ENCODE measurements around the gene VWC2. TPM values are rescaled to one million over a fixed set of nuclear protein-coding genes. Genes with fewer than 3 reads are reported as not detected.
"Not testable (repeated sequence)": the region's sequence is repeated elsewhere in the genome, so short reads cannot be mapped to it uniquely, and the experiment has no call there.

Gene VWC2
- total RNA-seq, 4 donors from 2014 or later: 0.13 TPM; not detected in 3

- DNase-seq: no peak
Measured at GRCh38 chr7:49840751-49841405, 67.4 kb downstream of the VWC2 start.

GRCh38 chr7:49845626-49846025 lies 72.2 kb downstream of the VWC2 start:
- TF ChIP-seq CTCF (IDR thresholded peaks at IDR 0.05): no peak
- no peak for TF ChIP-seq POLR2A (IDR thresholded peaks at IDR 0.05)

More at GRCh38 chr7:49840751-49841405, 67.4 kb downstream of the VWC2 start:
- no peak overlapping the region for H3K4me3 ChIP-seq
- H3K36me3 ChIP-seq: no peaks in the 10 kb centered on the region
- TF ChIP-seq POLR2A (IDR thresholded peaks at IDR 0.05) (no peak), CTCF (IDR thresholded peaks at IDR 0.05) (no peak)
- H3K27ac ChIP-seq: no peak overlapping the region
- H3K9me3 ChIP-seq: no peaks in the 10 kb centered on the region
- H3K4me1 ChIP-seq: no peaks in the 10 kb centered on the region
- no peaks in the 10 kb centered on the region for H3K27me3 ChIP-seq

GRCh38 chr7:49848211-49848841 lies 74.9 kb downstream of the VWC2 start:
- TF ChIP-seq CTCF (IDR thresholded peaks at IDR 0.05) (no peak), POLR2A (IDR thresholded peaks at IDR 0.05) (no peak)

More at GRCh38 chr7:49845626-49846025, 72.2 kb downstream of the VWC2 start:
- Histone ChIP-seq H3K36me3 (no peaks in the 10 kb centered on the region), H3K4me3 (no peak overlapping the region), H3K4me1 (no peaks in the 10 kb centered on the region), H3K27ac (no peak overlapping the region), H3K27me3 (no peaks in the 10 kb centered on the region), H3K9me3 (no peaks in the 10 kb centered on the region)
- no peak for DNase-seq

GRCh38 chr7:49850921-49851613 lies 77.6 kb downstream of the VWC2 start:
- Histone ChIP-seq H3K36me3 (no peaks in the 10 kb centered on the region), H3K27me3 (no peaks in the 10 kb centered on the region), H3K27ac (no peak overlapping the region), H3K4me1 (no peaks in the 10 kb centered on the region), H3K9me3 (no peaks in the 10 kb centered on the region), H3K4me3 (no peak overlapping the region)
- no peak for DNase-seq
- no peak for TF ChIP-seq POLR2A (IDR thresholded peaks at IDR 0.05)
- no peak for TF ChIP-seq CTCF (IDR thresholded peaks at IDR 0.05)

More at GRCh38 chr7:49848211-49848841, 74.9 kb downstream of the VWC2 start:
- no peak overlapping the region for H3K27ac ChIP-seq
- no peaks in the 10 kb centered on the region for H3K36me3 ChIP-seq
- no peak overlapping the region for H3K4me3 ChIP-seq
- no peak for DNase-seq
- H3K4me1 ChIP-seq: no peaks in the 10 kb centered on the region
- no peaks in the 10 kb centered on the region for H3K27me3 ChIP-seq
- H3K9me3 ChIP-seq: no peaks in the 10 kb centered on the region

- H3K4me3 ChIP-seq, H3K27me3 ChIP-seq, DNase-seq, H3K4me1 ChIP-seq, H3K36me3 ChIP-seq, H3K27ac ChIP-seq, H3K9me3 ChIP-seq: not testable (repeated sequence)
Measured at GRCh38 chr7:49851614-49851934, 78.1 kb downstream of the VWC2 start.
